ENCODE data around the gene SYNDIG1. TPM values are rescaled to one million over a fixed set of nuclear protein-coding genes. Genes with fewer than 3 reads are reported as not detected.
A peak's percentile ranks its signal among the peaks of the same experiment; 100 is the strongest.

The SYNDIG1 gene
- total RNA-seq, 1 experiment from 2014 or later = 5.4 TPM

DNA sequence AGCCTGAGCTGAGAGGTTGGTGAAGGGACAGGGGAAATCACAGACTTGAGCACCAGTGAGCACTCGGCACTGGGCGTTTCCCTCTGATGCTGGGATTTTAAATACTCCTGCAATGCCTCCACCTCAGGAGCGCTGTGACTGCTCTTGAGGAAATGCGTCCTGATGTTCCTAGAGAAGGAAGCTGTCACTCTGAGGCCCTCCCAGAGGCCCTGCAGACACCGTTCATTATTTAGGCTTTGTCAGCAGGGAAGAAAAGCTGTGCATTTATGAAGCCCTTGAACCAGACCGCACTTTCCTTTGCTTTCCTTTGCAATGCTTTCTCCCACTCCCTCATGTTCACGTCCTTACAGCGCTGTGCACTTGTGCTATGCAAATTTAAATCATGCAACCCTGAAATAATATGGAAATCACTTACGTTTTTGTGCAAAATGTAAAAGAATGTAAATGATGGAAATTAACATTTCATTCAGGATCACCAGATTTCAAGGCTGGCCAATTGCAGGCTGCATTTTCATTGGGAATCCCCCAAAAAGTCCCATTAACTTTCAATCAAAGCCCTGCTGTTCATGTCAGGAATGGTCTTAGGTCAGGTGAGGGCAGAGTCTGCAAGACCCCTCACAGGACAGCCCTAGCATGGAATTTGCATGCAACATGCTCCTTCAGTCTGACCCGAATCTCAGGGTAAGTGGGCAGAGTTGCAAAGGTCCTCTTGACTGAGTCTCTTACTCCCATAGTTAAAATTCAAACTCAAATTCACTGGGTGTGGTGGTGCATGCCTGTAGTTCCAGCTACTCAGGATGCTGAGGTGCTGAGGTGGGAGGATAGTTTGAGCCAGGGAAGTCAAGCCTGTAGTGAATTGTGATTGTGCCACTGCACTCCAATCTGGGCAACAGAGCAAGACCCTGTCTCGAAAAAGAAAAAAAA lies 45.8 kb upstream of the SYNDIG1 start:
- Histone ChIP-seq H3K23ac (ENCODE audit: insufficient read length, low read depth, low read length) (no peak overlapping the region), H4K91ac (ENCODE audit: insufficient read length, low read depth, low read length) (no peak overlapping the region), H3K9me3 (ENCODE audit: control insufficient read depth, low read depth, low read length) (no peaks in the 10 kb centered on the region), H2BK15ac (ENCODE audit: low read depth, low read length) (no peak overlapping the region), H3K27me3 (ENCODE audit: insufficient read depth, low read length) (no peaks in the 10 kb centered on the region), H3K27ac (ENCODE audit: insufficient read length, low read depth, low read length) (peak overlapping the region; percentile 49), H2BK20ac (ENCODE audit: low read depth, low read length, poor library complexity, severe bottlenecking) (no peak overlapping the region), H3T11ph (ENCODE audit: low read length) (no peak overlapping the region), H2AFZ (ENCODE audit: low read length) (no peak overlapping the region), H3K14ac (ENCODE audit: insufficient read depth, low read length) (0 out of 2 replicates have a peak overlapping the region, but pooled peaks have one; percentile 13), H2BK12ac (ENCODE audit: insufficient read length, low read depth, low read length) (no peak overlapping the region), H3K23me2 (ENCODE audit: insufficient read length, low read depth, low read length, poor library complexity, severe bottlenecking) (peaks cover 4% of the 10 kb centered on the region), H4K8ac (replicated peaks; ENCODE audit: insufficient read length, low read depth, low read length) (no peak overlapping the region), H3K79me1 (ENCODE audit: insufficient read depth, low read depth, low read length, poor library complexity, severe bottlenecking) (no peaks in the 10 kb centered on the region), H3K56ac (ENCODE audit: insufficient read length, low read depth, low read length) (no peak overlapping the region), H4K20me1 (ENCODE audit: control insufficient read depth, insufficient read depth, insufficient read length) (peaks cover 2% of the 10 kb centered on the region), H3K4ac (ENCODE audit: low read depth, low read length) (no peak overlapping the region), H3K9ac (ENCODE audit: extremely low read depth, insufficient read length, low read length) (no peak overlapping the region), H3K79me2 (ENCODE audit: insufficient read depth, low read length) (no peaks in the 10 kb centered on the region), H2BK5ac (ENCODE audit: insufficient read length, low read length) (no peak overlapping the region), H2AK5ac (ENCODE audit: insufficient read length, low read length) (no peak overlapping the region), H3K18ac (ENCODE audit: insufficient read length, low read depth, low read length) (no peak overlapping the region), H3K4me2 (ENCODE audit: insufficient read depth, insufficient read length, low read length) (peak overlapping the region; percentile 13), H4K5ac (ENCODE audit: insufficient read length, low read depth, low read length) (no peak overlapping the region), H3K4me1 (ENCODE audit: insufficient read depth, low read length) (peaks cover 3% of the 10 kb centered on the region), H2BK120ac (ENCODE audit: low read depth, low read length, poor library complexity, severe bottlenecking) (no peak overlapping the region)
- Mint-ChIP-seq H3K27ac (no peak overlapping the region), H3K4me1 (peaks cover 28 to 29% of the 10 kb centered on the region in 2 experiments), H3K4me3 (peak overlapping the region in 1 of 2 experiments; percentile 52; a peak in 1 of 5 replicates), H3K27me3 (ENCODE audit: low read depth) (peaks cover 2% of the 10 kb centered on the region; the same call in 1 of the 2 replicates), H3K9me3 (no peaks in the 10 kb centered on the region), H3K36me3 (ENCODE audit: insufficient read depth in 1 of 3, low read depth in 3 of 3) (no peaks in the 10 kb centered on the region)
- no peak for DNase-seq
- no peak for TF ChIP-seq CTCF (conservative IDR thresholded peaks at IDR 0.05)
- no CpG with 5 or more reads among the region's 11 CpGs for whole genome bisulfite sequencing (ENCODE audit: extremely low coverage, insufficient read length, low lambda C conversion rate)
